C4-2B (cell line): ENCODE data around the gene SRSF4.

Experiments used
- CTCF ChIP-seq: fragments of 450-650 bp; conservative IDR thresholded peaks from 2 replicates; pipeline ENCODE4 v1.5.1; 2017; ENCODE audit warnings: mild to moderate bottlenecking
- ZFX ChIP-seq: fragments of 450-650 bp; IDR thresholded peaks from 2 replicates; pipeline ENCODE4 v1.6.1; 2017

- TF ChIP-seq CTCF, result no peak
- no peak for TF ChIP-seq ZFX
Observed at GRCh38 chr1:29195881-29196291, 14.2 kb upstream of the SRSF4 start.
